ENCODE measurements around the gene RRP36. TPM values are rescaled to one million over a fixed set of nuclear protein-coding genes. Genes with fewer than 3 reads are reported as not detected.
A peak's percentile ranks its signal among the peaks of the same experiment; 100 is the strongest.

RRP36 gene
- total and polyA plus RNA-seq, 12 donors: 29.6 to 109 (median 50.7) TPM

- H3K27me3 ChIP-seq: no peaks in the 10 kb centered on the region
- DNase-seq: peak in 1 of 7 donors; percentile 36
- TF ChIP-seq, protein P1, sequence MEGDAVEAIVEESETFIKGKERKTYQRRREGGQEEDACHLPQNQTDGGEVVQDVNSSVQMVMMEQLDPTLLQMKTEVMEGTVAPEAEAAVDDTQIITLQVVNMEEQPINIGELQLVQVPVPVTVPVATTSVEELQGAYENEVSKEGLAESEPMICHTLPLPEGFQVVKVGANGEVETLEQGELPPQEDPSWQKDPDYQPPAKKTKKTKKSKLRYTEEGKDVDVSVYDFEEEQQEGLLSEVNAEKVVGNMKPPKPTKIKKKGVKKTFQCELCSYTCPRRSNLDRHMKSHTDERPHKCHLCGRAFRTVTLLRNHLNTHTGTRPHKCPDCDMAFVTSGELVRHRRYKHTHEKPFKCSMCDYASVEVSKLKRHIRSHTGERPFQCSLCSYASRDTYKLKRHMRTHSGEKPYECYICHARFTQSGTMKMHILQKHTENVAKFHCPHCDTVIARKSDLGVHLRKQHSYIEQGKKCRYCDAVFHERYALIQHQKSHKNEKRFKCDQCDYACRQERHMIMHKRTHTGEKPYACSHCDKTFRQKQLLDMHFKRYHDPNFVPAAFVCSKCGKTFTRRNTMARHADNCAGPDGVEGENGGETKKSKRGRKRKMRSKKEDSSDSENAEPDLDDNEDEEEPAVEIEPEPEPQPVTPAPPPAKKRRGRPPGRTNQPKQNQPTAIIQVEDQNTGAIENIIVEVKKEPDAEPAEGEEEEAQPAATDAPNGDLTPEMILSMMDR (IDR thresholded peaks at IDR 0.05): no peak
- TF ChIP-seq POLR2A (IDR thresholded peaks at IDR 0.05): no peak
- intact Hi-C loops (cut with DNase I): no loop called here
- H3K4me3 ChIP-seq: peak overlapping the region; percentile 44 to 74 (median 62)
- H3K4me1 ChIP-seq (replicated peaks in 1 of 2): peaks cover 24 to 46% of the 10 kb centered on the region in 2 donors
- peaks cover 0 to 52% of the 10 kb centered on the region in 2 donors for H3K36me3 ChIP-seq (replicated peaks in 1 of 2)
- peak overlapping the region in 4 of 5 donors; percentile 51 to 85 (median 58) for H3K27ac ChIP-seq
- 2 to 6% (median 3%) methylated on average over 22 to 25 of the region's 25 CpGs for WGBS, 4 donors
- no peaks in the 10 kb centered on the region for H3K9me3 ChIP-seq (replicated peaks in 1 of 3)
These were observed 8.2 kb upstream of the RRP36 start for GRCh38 chr6:43013097-43013842.

DNA sequence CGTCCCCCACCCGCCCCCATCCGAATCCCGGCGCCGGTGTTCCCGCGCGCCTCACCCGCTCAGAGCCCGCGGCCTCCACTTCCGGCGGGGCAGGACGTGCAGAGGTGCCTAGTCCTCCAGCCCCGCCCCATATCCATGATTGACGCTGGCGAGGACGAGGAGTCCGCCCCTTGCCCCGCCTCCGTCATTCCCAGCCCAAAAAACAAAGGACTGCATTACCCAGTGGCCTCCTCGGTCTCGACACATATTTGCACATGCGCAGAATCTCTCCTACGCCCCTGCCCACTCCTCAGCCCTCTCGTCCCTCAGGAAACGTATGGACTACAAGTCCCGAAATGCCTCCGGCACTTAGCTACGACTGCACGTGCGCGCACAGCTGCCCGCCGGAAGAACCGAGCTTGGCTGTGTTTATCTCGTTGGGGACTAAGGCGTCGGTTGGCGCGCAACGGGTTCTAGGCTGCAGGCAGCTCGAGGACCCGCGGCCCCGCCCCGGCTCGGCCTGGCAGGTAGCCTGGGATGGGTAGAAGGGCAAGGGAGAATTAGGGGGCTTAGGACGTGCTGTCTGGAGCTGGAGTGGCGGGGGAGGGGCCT lies 7.5 kb upstream of the RRP36 start, which contains the start of the genes KLHDC3 and MEA1:
KLHDC3 (plus strand) TSS at position 407 of the 591 bp plus-strand sequence. CDS start 2,944 bp downstream, outside the sequence.
MEA1 (minus strand) TSS at position 104 of the 591 bp plus-strand sequence. CDS start 133 bp downstream, outside the sequence.
- peaks cover 24 to 46% of the 10 kb centered on the region in 2 donors for H3K4me1 ChIP-seq (replicated peaks in 1 of 2)
- peak within 1 kb of the TSS; percentile 44 to 74 (median 62) for H3K4me3 ChIP-seq
- H3K9me3 ChIP-seq (replicated peaks in 1 of 3): no peaks in the 10 kb centered on the region
- H3K27me3 ChIP-seq: no peaks in the 10 kb centered on the region
- peak; percentile 99 to 100 (median 100) for DNase-seq
- TF ChIP-seq POLR2A (IDR thresholded peaks at IDR 0.05): peak; percentile 19 to 52
- TF ChIP-seq, protein P1 (IDR thresholded peaks at IDR 0.05): no peak
- WGBS, 4 donors: 0% methylated on average over 11 to 51 of the region's 51 CpGs
- intact Hi-C loops (cut with DNase I): no loop called here
- H3K36me3 ChIP-seq (replicated peaks in 1 of 2): peaks cover 0 to 52% of the 10 kb centered on the region in 2 donors
- peak within 1 kb of the TSS in 4 of 5 donors; percentile 51 to 85 (median 64) for H3K27ac ChIP-seq

DNA sequence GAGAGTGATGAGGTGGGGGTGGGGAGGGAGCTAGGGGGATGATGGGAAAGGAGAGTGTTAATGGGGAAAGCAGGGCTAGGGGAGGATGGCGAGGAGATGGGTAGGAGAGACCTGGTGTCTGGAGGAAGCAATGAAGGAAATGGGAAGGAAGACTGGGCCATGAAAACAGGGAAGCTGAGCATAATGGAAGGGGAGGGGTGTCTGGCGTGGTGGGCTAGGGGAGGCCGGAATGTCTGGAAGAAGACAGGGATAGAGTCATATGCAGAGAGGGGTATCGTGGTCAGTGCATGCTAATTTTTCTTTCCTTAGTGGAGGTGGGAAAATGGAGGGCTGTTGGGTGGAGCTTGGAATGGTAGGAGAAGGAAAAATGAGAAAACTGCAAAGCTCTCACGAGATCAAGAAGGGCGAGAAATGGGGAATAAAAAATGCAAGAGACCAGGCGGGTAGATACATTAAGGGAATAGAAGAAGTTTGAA lies 7.0 kb upstream of the RRP36 start:
- intact Hi-C loops (cut with DNase I): no loop called here
- peak overlapping the region; percentile 26 to 74 (median 48) for H3K4me3 ChIP-seq
- no peak for DNase-seq
- WGBS, 4 donors: 1 to 2% (median 1%) methylated on average over 7 of the region's 7 CpGs
- H3K27me3 ChIP-seq: no peaks in the 10 kb centered on the region
- TF ChIP-seq, protein P1 (IDR thresholded peaks at IDR 0.05): no peak
- TF ChIP-seq POLR2A (IDR thresholded peaks at IDR 0.05): no peak
- H3K4me1 ChIP-seq (replicated peaks in 1 of 2): peaks cover 24 to 46% of the 10 kb centered on the region in 2 donors
- peak overlapping the region in 2 of 5 donors; percentile 72 to 73 for H3K27ac ChIP-seq
- H3K9me3 ChIP-seq (replicated peaks in 1 of 3): no peaks in the 10 kb centered on the region
- peaks cover 0 to 52% of the 10 kb centered on the region in 2 donors for H3K36me3 ChIP-seq (replicated peaks in 1 of 2)
